ENCODE data around the gene ALDH3B1.

Gene ALDH3B1

GRCh38 chr11:68032997-68033707, 23.0 kb downstream of the ALDH3B1 start:
- no peak for DNase-seq

- no peak for DNase-seq
Measured at GRCh38 chr11:68033708-68034045, 23.6 kb downstream of the ALDH3B1 start.

- DNase-seq, result no peak
Measured at GRCh38 chr11:68035266-68035876, 25.2 kb downstream of the ALDH3B1 start.

GRCh38 chr11:68036141-68036716, 26.1 kb downstream of the ALDH3B1 start:
- no peak for DNase-seq

- DNase-seq, result peak; percentile 54
Measured at GRCh38 chr11:68036717-68037239, 26.7 kb downstream of the ALDH3B1 start.

- no peak for DNase-seq
Measured at GRCh38 chr11:68037411-68038225, 27.5 kb downstream of the ALDH3B1 start.

GRCh38 chr11:68038226-68038717, 28.1 kb downstream of the ALDH3B1 start:
- no peak for DNase-seq

- DNase-seq, result peak; percentile 82
Measured at GRCh38 chr11:68038718-68039525, 28.8 kb downstream of the ALDH3B1 start, which contains the start of gene TCIRG1. TCIRG1 (plus strand) TSS chr11:68039025; CDS start chr11:68041272, 2,247 bp downstream.

- DNase-seq, result no peak
Measured at GRCh38 chr11:68039526-68040086, 29.5 kb downstream of the ALDH3B1 start.

GRCh38 chr11:68040101-68040956, 30.2 kb downstream of the ALDH3B1 start:
- DNase-seq, result peak; percentile 64

GRCh38 chr11:68040957-68041591, 30.9 kb downstream of the ALDH3B1 start:
- DNase-seq, result no peak

- no peak for DNase-seq
Measured at GRCh38 chr11:68041617-68042218, 31.6 kb downstream of the ALDH3B1 start.

- no peak for DNase-seq
Measured at GRCh38 chr11:68042219-68043028, 32.3 kb downstream of the ALDH3B1 start.

- no peak for DNase-seq
Measured at GRCh38 chr11:68043029-68043348, 32.9 kb downstream of the ALDH3B1 start.

- DNase-seq, result no peak
Measured at GRCh38 chr11:68043349-68044144, 33.4 kb downstream of the ALDH3B1 start.

- DNase-seq, result no peak
Measured at GRCh38 chr11:68044145-68044813, 34.2 kb downstream of the ALDH3B1 start.

- no peak for DNase-seq
Measured at GRCh38 chr11:68044898-68045351, 34.8 kb downstream of the ALDH3B1 start.

Data from activated CD4-positive, alpha-beta T cell treated with anti-CD3 and anti-CD28 coated beads, Interleukin-2, Interleukin-6, amounts not matched to agents 100 ng/mL and 50 ng/mL, durations not matched to agents 16 hours and 8 hours (primary cell).